Measurements from ENCODE around the gene UFD1. TPM values are rescaled to one million over a fixed set of nuclear protein-coding genes. Genes with fewer than 3 reads are reported as not detected.

Gene UFD1
- total and polyA plus RNA-seq, 2 experiments from 2014 or later = 23.4 to 77.3 TPM

DNA sequence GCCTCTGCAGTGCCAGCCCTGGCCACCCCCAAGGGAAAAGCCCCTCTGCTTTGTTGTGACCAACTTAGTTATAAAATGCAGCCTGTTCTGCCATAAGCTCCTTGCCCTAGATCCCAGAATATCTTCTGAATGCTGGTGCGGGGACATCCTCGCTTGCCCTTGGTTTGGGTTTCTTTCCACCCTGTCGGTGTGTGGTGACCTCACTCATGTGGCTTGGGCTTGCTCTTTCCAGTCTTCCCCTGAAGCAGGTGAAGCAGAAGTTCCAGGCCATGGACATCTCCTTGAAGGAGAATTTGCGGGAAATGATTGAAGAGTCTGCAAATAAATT, 28.5 kb upstream of the UFD1 start:
- Histone ChIP-seq H3K27me3 (no peaks in the 10 kb centered on the region), H3K36me3 (no peaks in the 10 kb centered on the region)
- TF ChIP-seq, protein P1, sequence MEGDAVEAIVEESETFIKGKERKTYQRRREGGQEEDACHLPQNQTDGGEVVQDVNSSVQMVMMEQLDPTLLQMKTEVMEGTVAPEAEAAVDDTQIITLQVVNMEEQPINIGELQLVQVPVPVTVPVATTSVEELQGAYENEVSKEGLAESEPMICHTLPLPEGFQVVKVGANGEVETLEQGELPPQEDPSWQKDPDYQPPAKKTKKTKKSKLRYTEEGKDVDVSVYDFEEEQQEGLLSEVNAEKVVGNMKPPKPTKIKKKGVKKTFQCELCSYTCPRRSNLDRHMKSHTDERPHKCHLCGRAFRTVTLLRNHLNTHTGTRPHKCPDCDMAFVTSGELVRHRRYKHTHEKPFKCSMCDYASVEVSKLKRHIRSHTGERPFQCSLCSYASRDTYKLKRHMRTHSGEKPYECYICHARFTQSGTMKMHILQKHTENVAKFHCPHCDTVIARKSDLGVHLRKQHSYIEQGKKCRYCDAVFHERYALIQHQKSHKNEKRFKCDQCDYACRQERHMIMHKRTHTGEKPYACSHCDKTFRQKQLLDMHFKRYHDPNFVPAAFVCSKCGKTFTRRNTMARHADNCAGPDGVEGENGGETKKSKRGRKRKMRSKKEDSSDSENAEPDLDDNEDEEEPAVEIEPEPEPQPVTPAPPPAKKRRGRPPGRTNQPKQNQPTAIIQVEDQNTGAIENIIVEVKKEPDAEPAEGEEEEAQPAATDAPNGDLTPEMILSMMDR (IDR thresholded peaks at IDR 0.05; ENCODE audit: low read depth, low read length) = no peak

DNA sequence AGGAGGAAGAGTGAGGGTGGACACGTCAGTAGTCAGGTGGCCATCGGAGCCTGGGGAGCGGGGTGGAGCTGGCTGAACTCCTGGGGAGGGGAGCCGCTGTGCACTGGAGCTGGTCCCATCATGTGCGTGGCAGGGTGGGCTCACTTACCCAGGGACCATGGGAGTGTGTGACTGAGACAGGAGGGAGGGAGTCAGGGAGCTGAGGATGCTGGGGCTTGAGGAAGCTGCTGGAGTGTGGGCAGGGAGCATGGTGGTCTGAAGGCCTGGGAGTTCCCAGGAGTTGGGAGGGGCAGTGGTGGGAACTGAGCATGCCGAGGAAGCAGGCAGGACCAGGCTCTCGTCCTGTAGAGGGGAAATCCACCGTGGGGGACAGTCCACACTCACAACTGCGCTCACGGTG, 27.2 kb upstream of the UFD1 start:
- Histone ChIP-seq H3K4me3 (no peak overlapping the region), H3K27me3 (no peaks in the 10 kb centered on the region), H3K27ac (no peak overlapping the region), H3K9me3 (ENCODE audit: low read depth) (no peaks in the 10 kb centered on the region), H3K4me1 (ENCODE audit: low read depth) (no peaks in the 10 kb centered on the region), H3K36me3 (no peaks in the 10 kb centered on the region)
- TF ChIP-seq, protein P1 (IDR thresholded peaks at IDR 0.05; ENCODE audit: low read depth, low read length) = no peak
- DNase-seq (ENCODE audit: low read depth in 1 of 2, low spot score in 1 of 2) = no peak

More for the DNA sequence above, 28.5 kb upstream of the UFD1 start:
- H3K9me3 ChIP-seq (ENCODE audit: low read depth) = no peaks in the 10 kb centered on the region
- H3K27ac ChIP-seq = no peak overlapping the region
- DNase-seq (ENCODE audit: low read depth in 1 of 2, low spot score in 1 of 2) = no peak
- no peak overlapping the region for H3K4me3 ChIP-seq
- H3K4me1 ChIP-seq (ENCODE audit: low read depth) = no peaks in the 10 kb centered on the region

DNA sequence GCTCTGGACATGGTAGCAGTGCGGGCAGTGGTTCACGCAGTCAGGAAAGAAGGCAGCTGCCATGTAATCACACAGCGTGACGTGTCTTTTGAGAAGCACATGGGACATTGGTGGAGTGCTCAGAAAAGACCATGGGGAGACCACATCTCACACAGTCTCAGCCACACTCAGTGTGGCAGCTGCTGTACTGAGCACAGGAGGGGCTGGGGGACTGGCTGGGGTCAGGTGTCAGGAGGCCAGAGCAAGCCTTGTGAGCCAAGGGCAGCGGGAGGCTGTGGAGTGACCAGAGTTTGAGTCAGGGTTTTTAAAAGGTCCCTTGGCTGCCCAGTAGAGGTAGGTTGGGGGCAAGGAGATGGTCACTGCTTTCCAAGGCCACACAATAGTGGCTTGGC, 26.7 kb upstream of the UFD1 start:
- H3K9me3 ChIP-seq (ENCODE audit: low read depth) = no peaks in the 10 kb centered on the region
- H3K27ac ChIP-seq = no peak overlapping the region
- TF ChIP-seq, protein P1 (IDR thresholded peaks at IDR 0.05; ENCODE audit: low read depth, low read length) = no peak
- H3K27me3 ChIP-seq = no peaks in the 10 kb centered on the region
- H3K4me3 ChIP-seq = no peak overlapping the region
- no peaks in the 10 kb centered on the region for H3K4me1 ChIP-seq (ENCODE audit: low read depth)
- DNase-seq (ENCODE audit: low read depth in 1 of 2, low spot score in 1 of 2) = no peak
- no peaks in the 10 kb centered on the region for H3K36me3 ChIP-seq

DNA sequence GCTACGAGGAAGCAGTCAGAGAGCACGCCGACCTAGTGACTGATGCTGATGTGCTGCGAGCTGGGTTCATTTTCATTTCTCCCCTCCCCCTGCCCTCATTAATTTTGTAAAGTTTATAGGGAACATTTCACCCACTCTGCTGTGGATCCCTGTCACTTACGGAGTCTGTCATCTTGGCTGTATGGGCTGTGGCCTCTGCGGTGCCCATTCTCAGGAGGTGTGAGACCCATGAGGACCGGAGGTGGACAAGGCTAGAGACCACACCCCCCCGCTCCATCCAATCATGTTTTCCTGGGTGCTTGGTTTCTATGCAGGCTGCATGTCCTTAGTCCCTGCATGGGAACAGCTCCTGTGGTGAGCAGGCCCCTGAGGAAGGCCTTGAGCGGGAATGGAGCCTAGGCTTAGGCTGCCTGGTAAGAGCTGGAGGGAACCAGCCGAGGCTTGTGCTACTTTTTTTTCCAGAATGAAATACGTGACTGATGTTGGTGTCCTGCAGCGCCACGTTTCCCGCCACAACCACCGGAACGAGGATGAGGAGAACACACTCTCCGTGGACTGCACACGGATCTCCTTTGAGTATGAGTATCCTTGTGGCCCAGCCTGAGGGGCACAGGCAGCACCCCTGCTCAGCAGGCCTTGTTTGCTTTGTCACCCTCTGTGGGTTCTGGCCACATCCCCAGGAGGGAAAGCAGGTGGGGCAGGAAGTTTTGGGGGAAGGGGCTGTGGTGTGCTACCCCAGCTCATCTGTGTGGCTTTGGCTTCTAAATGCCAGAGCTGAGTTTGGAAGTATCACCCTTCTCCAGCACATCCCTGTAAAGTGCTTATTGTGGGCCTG, 26.1 kb upstream of the UFD1 start:
- H3K36me3 ChIP-seq = no peaks in the 10 kb centered on the region
- H3K4me3 ChIP-seq = no peak overlapping the region
- no peaks in the 10 kb centered on the region for H3K4me1 ChIP-seq (ENCODE audit: low read depth)
- no peak overlapping the region for H3K27ac ChIP-seq
- no peaks in the 10 kb centered on the region for H3K27me3 ChIP-seq
- no peak for DNase-seq (ENCODE audit: low read depth in 1 of 2, low spot score in 1 of 2)
- no peaks in the 10 kb centered on the region for H3K9me3 ChIP-seq (ENCODE audit: low read depth)
- TF ChIP-seq, protein P1 (IDR thresholded peaks at IDR 0.05; ENCODE audit: low read depth, low read length) = no peak

DNA sequence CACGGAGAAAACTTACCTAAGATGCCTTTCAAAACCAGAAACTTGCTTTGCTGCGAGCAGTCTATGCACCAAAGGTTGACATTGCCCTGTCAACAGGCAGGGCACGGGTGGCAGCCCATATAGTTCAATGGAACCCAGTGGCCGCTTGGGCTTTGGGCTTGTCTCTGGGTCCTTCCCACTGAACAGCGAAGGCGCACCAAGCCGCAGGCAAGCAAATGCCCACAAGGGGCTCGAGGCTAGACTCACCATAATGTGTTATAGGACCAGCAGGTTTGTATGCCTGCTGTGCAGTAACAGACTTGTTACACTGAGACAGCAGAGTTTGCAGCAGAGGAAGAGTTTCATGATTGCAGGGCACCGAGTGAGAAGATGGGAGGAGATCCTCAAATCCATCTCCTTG, 24.9 kb upstream of the UFD1 start:
- H3K27ac ChIP-seq = no peak overlapping the region
- H3K27me3 ChIP-seq = no peaks in the 10 kb centered on the region
- H3K36me3 ChIP-seq = no peaks in the 10 kb centered on the region
- H3K9me3 ChIP-seq (ENCODE audit: low read depth) = no peaks in the 10 kb centered on the region
- no peaks in the 10 kb centered on the region for H3K4me1 ChIP-seq (ENCODE audit: low read depth)
- DNase-seq (ENCODE audit: low read depth in 1 of 2, low spot score in 1 of 2) = no peak
- H3K4me3 ChIP-seq = no peak overlapping the region
- TF ChIP-seq, protein P1 (IDR thresholded peaks at IDR 0.05; ENCODE audit: low read depth, low read length) = no peak
